Activated CD8-positive, alpha-beta memory T cell treated with anti-CD3 and anti-CD28 coated beads, Interleukin-2, amount 50 U/mL, for 1 hour (primary cell): Measurements from ENCODE around the gene ZDHHC8.

Experiments used
- DNase-seq: peaks from one replicate; pipeline ENCODE4 v3.0.0-alpha.2; 2020; ENCODE audit errors: extremely low read depth

ZDHHC8 gene

DNA sequence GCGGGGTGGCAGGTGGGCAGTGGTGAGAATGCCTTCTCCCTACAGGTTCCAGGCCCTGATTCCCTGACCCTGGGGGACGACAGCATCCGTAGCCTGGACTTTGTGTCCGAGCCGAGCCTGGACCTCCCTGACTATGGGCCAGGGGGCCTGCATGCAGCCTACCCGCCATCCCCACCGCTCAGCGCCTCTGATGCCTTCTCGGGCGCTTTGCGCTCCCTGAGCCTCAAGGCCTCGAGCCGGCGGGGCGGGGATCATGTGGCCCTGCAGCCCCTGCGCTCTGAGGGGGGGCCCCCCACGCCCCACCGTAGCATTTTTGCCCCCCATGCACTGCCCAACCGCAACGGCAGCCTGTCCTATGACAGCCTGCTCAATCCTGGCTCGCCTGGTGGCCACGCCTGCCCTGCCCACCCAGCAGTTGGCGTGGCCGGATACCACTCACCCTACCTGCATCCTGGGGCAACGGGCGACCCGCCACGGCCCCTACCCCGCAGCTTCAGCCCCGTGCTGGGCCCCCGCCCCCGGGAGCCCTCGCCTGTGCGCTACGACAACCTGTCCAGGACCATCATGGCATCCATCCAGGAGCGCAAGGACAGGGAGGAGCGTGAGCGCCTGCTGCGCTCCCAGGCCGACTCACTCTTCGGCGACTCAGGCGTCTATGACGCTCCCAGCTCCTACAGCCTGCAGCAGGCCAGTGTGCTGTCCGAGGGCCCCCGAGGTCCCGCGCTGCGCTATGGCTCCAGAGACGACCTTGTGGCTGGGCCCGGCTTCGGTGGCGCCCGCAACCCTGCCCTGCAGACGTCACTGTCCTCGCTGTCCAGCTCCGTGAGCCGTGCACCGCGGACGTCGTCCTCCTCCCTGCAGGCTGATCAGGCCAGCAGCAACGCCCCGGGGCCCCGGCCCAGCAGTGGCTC, 11.4 kb downstream of the ZDHHC8 start:
- DNase-seq: no peak

DNA sequence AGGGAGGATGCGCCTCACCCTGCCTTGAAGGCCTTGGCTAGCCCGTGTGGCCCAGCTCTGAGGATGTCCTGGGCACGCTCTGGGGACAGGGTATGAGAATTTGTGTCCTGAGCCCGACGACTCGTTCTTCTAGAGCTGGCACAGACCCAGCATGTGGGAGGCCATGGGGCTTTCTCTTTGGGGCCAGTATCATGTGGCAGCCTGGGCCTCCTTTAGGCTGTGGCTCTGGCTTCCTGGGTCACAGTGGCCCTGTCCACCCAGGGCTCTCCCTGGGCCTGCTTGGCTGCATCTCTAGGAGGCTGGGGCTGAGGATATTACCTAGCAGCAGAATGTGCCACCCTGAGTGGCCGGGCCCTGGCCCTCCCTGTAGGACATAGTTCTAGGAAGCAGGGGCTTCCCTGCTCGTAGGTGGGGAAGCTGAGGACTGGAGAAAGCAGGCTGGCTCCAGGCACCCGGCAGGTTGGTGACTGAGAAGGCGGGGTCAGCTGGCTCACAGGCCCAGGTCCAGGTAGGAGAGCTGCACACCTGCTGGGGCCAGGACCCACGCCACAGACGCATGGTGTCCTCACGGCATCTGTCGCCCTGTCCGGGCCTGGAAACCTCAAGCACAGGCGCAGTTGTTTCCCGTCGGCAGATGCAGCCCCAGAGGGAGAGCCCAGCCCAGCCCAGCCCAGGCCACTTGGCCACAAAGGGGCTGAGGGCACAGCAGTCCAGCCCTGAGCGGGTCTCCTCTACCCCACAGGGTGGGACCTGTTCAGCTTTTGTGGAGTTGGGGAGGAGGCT, 12.5 kb downstream of the ZDHHC8 start:
- no peak for DNase-seq

DNA sequence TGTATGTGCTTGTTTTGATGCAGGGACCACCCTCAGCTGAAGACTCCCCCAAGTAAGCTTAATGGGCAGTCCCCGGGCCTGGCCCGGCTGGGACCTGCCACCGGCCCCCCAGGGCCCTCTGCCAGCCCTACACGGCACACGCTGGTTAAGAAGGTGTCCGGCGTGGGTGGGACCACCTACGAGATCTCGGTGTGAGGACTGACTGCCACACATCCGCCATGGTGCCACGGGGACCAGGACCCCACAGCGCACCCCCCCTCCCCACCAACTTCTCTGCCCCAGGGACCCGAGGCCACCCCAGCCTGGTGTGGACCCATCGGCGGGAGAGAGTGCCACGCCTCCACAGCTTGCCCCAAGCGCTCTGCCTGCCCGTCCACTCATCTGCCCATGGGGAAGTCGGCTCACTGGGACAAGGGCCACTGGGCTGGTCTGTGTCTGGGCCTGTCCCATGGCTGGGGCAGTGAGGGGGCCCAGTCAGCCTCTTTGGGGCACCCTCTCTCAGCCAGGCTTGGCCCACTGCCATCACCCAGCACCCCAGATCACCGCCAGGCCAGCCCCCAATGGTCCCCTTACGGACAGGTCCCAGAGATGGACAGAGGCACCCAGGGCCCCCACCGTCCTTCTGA, 13.7 kb downstream of the ZDHHC8 start:
- no peak for DNase-seq

DNA sequence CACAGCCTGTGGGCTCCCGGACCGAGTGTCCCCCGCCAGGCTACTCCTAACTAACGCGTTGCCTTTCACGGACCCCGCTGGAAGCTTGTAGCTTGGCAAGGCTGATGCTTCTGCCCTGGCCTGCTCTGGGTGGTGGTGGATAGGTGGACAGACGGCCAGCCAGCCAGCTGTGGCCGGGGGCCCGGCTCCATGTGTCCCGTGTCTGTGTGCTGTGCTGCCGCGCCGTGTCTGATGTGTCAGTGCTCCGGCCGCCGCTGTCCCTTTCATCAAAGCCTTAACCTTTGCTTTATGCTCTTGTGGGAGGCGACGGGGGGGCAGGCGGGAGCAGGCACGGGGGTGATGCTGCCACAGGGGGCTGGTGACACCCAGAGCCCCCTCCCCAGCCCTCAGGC, 14.2 kb downstream of the ZDHHC8 start:
- DNase-seq: no peak

DNA sequence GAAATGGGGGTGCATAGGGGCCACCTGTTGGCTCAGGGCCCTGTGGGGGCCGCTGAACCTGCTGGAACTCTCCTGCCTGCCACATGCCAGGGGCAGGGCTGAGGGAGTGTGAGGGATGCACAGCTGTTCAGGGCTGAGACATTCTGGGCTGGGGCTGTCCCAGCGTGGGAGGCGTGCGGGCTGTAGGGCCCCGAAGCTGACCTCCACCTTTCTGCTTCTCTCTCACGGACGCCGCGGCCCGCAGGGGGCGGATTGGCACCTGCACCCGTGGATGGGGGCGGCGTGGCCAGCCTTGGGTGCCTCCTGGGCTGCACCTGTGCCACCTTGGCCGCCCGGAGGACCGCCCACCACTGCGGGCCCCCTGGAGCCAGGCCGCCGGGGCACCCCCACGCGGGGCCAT, 15.2 kb downstream of the ZDHHC8 start:
- no peak for DNase-seq

DNA sequence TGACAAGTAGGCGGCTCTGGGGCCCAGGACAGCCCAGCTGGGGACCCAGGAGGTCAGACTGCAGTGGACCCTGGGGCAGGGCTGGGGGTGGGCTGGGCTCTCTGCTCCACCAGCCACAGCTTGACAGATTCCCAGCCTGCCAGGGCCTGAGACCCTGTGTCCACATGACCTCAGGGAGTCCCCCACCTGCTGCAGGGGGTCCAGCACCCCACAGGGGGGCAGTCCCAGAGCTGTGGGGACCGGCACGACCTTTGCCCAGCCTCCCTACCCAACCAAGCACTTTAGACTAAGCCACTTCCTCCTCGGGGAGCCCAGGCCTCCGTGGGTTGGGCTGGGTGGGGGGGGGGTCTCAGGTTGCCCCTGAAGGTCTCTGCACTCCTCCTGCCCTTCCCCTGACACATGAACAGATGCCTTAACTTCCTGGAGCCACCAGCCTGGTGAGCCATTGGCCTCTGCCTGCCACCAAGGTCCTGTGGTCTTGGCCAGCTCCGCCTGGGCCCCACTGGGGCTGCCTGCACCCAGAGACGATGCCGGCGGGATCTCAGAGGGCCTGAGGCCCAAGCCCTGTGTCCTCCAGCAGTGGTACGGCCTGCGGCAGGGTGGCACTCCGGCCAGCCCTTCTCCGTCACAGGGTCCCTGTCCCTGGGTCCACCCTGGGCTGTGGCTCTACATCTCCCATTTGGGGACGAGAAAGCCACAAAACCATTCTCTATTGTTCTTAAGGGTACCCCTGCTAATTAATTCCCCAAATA, 15.8 kb downstream of the ZDHHC8 start:
- no peak for DNase-seq

DNA sequence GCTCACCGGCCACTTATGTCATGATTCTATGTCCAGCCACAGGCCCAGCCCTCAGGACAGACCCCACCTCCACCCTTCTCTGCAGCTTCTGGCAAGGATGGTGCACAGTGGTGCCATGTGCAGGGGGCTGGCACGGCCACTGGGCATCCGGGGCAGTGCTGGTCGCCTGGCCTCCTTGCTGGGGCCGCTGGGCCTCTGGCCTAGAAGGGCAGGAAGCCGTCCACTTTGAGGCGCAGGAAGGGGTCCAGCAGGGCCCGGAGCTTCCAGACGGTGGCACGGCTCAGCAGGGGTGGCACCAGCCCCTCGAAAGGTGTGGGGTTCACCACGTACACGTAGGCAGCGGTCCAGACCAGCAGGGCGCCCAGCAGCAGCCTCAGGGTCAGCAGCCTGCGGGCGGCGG, 16.8 kb downstream of the ZDHHC8 start:
- DNase-seq: no peak

DNA sequence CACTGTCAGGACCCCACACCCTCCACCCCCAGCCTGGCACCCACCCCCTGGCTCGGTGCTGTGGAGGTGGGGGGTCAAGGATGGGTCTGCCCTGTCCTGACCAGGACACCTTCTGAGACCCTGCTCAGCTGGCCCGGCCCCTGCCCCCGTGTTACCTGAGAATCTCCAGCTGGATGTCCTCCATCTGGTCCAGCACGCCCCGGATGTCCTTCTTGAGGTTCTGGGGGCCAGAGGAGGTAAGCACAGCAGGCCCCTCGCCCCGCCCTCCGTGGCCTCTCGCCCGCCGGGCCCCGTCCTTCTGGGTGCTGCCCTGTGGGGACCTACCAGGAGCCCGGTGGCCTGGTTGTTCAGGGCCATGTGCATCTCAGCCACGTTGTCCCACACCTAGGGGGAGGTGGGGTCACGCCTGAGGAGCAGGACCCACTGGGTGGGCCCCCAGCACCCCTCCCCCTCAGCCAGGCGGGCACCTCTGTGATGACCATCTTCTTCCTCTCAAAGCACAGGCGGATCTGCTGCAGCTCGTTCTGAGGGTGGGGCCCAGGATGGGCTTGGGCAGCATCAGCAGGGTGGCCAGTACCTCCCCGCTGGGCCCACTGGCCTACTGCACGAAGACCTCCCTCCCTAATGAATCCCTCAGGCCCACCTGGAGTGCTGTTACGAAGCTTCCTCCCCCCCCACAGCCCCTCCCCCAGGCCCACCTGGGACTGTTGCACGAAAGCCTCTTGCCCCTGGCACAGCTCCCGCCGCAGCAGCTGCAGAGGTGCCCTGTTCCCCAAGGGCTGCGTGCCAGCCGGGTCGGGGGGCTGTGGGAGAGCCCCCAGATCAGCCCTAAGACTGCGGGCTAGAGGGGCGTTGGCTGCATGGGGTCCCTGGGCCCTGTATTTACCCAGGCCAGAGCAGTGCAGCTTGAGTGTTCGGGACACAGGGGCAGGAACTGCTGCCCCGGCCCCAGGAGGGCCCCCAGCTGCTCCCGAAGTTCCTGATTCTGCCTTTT, 17.9 kb downstream of the ZDHHC8 start:
- no peak for DNase-seq

DNA sequence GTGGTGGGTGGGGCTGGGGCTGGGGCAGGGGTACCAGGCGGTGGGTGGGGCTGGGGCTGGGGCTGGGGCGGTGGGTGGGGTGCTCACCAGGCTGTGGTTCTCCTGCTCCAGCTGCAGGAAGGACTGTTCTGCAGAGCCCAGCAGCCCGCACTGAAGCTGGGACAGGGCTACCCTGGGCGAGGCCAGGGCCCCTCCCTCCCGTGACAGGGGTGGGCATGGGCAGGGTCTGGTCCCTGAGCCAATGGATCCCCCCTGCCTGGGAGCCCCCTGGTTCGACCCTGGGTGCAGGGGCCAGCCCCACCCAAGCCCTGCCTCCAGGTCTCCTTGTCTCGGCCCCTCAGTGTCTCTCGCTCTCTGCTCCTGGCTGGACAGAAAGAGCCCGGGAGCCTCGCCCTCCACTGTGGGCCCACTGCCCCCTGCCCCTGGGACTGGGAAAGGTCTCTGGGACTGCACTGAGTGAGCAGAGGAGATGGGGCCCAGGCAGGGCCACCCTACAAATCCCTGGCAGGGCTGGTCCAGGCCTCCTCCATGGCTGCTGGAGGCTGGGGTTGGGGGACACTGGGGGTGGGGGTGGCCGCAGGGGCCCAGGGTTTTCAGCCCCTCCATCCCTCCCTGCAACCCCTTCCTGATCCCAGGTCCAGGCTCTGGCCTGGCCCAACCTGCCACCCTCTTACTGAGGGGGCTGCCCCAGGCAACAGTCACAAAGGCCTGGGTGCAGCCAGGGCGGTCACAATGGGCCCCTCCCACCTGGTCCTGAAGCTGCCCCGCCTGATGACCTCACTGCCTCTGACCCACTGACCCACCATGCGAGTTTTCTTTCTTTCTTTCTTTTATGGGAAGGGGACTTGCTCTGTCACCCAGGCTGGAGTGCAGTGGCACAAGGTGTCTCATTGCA, 19.0 kb downstream of the ZDHHC8 start, which contains the start of gene CCDC188:
TSS of gene CCDC188 (minus strand) at position 675 of the 895 bp plus-strand sequence. CDS start at position 606, 69 bp downstream.
- no peak for DNase-seq

DNA sequence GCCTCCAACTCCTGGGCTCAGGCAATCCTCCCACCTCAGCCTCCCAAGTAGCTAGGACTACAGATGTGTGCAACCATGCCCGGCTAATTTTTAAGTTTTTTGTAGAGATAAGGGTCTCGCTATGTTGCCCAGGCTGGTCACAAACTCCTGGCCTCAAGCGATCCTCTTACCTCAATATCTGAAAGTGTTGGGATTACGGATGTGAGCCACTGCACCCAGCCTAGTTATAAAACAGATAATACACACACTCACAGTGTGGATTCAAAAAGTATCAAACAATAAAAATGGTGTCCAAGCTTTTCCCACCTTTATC, 19.6 kb downstream of the ZDHHC8 start:
- no peak for DNase-seq

DNA sequence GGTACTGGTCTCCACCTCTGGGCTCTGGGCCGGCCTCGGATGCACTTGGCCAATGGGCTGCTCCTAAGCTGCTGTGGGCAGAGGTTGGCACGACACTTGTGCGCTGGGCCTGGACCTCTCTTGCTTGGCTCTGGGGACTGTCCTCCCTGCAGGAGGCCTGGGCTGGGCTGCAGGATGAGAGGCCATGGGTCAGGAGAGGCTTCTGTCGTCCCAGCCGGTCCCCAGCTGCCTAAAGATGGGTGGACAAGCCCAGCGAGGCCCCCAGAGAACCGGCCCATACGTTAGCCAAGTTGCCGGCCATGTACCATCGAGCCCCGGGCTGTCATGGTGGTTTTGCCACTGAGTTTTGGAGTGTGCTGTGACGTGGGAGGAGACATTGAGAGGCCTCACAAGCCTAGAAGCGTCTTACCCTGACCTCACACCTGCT, 20.9 kb downstream of the ZDHHC8 start:
- DNase-seq: no peak

DNA sequence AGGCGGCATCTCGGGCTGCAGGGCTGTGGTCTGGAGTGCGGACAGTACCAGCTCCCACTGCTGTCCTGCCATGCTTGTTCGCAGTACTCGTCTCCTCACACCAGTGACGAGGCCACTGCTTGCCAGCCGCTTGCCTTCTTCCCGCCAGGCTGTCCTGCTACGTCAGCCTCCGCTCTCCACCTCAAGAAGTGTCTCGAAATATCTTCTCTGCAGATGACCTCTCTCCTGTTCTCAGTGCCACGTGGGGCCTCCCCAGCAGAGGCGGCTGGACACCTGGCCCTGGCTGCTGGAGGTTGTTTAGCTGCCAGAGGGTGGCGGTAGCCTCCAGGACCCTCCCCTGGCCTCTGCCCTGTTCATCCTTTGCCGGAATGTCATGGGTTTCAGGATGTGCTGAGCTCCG, 22.3 kb downstream of the ZDHHC8 start:
- no peak for DNase-seq

DNA sequence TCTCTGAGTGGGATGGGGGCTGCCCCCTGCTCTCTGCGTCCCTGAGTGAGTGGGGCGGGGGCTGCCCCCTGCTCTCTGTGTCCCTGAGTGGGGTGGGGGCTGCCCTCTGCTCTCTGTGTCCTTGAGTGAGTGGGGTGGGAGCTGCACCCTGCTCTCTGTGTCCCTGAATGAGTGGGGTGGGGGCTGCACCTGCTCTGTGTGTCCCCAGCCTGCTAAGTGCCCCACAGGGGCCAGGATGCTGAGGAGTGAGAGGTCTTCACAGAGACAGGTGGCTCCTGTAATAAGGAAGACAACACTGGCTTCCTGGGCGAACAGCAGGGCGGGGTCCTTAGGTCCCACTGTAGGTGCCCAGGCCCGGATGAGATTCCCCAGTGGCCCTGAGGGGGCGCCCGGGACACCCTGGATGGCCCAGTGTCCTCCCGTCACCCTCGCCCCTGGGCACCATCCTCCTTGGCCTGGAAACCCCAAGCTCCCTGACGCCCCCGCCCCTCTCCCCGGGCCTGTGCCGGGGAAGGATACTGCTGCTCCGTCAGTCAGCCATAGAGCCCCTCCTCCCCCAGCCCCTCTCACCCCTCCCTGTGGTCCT, 23.1 kb downstream of the ZDHHC8 start:
- no peak for DNase-seq

DNA sequence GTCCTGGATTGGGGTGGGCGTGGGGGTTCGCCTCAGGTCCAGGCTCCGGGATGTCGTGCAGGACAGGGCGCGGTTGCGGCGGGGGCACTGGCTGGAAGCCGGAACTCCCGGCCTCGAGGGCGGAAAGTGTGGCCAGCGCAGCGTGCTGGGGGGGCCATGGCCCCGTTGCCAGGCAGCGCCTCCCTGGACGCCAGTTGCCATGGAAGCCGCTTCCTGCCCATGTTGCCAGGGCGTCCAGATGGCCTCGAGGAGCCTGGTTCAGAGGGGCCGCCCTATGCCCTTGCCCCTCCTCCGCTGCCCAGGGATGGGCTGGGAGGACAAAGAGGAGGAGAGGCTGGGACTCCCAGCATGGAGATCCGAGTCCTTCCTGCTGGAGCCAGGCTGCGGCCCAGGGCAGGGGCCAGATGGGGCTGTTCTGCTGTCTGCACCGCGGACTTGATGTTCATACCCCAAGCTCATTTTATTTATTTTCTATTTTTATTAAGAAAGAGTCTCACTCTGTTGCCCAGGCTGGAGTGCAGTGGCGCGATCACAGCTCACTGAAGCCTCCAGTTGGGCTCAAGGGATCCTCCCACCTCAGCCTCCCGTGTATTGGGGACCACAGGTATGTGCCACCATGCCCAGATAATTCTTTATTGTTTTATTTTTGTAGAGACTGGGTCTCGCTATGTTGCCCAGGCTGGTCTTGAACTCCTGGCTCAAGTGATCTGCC, 23.9 kb downstream of the ZDHHC8 start:
- no peak for DNase-seq

DNA sequence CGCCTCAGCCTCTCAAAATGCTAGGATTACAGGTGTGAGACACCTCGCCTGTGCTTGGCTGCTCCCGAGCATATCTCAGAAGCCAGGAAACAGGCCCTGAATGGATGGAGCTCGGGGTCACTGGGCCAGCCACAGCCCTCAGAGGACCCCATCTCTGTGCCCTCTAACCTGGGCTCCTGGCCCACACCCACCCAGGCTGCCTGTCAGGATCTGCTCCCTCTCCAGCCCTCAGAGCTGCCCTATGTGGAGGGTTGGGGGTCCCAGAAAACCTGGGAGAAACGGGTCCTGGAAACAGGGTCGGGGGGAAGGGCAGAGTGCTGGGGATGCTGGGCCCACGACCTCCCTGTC, 24.4 kb downstream of the ZDHHC8 start:
- DNase-seq: no peak

DNA sequence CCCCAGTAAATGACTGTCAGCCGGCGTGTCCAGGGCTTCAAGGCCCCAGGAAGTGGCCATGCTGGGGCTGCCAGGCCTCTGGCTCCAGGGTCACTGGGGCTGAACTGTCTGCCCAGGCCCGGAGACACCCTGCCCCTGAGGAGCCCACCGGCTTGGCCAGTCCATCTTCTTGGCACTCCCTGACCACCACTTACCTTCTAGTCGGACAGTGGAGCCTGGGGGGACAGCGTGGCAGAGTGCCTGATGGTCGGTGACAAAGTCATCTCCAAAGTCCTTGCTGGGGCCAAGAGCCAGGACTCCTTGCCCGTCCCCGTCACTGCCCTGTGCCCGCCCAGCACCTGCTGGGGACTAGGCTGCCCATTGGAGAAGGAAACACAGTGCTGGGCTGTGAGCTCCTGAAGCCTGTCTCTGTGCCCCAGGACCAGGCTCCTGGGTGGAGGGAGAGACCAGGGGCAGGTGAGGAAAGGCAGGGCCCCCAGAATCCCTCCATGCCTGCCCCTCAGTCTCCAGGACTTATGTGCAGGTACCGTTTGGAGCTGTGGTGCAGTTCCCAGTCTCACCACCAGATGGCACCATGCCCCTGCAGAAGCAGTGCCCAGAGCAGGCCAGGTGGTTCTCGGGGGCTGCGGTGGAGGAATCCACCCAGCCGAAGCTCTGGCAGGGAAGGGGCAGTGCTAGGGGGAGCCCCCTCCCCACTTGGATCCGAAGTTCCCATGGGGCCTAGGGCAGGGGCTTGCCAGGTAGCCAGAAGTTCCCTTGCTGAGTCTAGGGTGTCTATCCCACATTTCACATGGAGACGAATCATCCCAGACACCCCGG, 25.2 kb downstream of the ZDHHC8 start:
- peak; percentile 56 for DNase-seq

DNA sequence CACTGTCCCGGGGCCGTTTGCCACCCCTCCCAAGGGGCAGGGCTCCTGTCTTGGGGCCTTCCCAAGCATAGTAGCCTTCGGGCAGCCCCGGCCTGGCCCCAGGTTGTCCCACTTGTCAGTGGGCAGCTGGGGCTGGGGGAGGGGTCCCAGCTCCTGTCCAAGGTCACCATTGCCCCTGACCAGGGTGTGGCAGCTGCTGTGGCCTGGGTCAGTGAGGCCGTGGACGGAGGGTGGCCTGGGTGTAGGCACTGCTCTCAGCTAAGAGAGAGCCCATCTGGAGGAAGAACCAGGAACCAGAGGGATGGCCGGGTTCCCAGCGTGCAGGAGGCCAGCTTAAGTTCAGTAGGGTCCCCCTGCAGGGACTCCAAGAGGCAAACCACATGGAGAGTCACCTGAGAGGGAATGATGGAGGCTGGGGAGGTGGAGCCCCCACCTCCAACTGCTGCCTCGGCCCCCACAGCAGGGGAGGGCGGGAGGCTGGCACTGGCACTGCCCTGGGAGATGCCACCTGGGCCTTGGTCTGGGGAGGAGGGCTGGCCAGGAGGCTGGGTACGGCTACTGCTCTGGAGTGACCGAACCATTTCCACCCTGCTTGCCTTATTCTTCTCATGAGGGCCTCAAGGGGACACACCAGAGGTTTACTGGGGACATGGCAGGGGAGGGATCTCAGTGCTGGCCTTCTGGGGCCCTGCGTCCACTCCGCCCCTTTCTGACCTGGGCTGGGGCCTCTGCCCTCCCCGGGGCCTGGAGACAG, 26.0 kb downstream of the ZDHHC8 start:
- DNase-seq: no peak
